Tibial nerve (tissue), 4 donors: Measurements from ENCODE around the gene DTNB. TPM values are rescaled to one million over a fixed set of nuclear protein-coding genes. Genes with fewer than 3 reads are reported as not detected.
"Not testable (repeated sequence)": the region's sequence is repeated elsewhere in the genome, so short reads cannot be mapped to it uniquely, and the experiment has no call there.

ENCODE experiments used
- DNase-seq, 2 donors: peaks; one replicate each; pipeline ENCODE4 v3.0.0-alpha.2; 2019; ENCODE audit warnings: low spot score in 2 of 2
- H3K27ac ChIP-seq, 4 donors: fragments of 200-600 bp; sonication (generic) in 3 of 4; one replicate each; pipeline ENCODE4 v1.5.1; 2017 to 2019; ENCODE audit warnings: mild to moderate bottlenecking in 1 of 4
- H3K27me3 ChIP-seq, 2 donors: fragments of 200-600 bp; sonication (generic) in 1 of 2; one replicate each; pipeline versions ENCODE4 v1.5.1 to v1.6.0; 2017 to 2019
- H3K36me3 ChIP-seq, 3 donors: fragments of 200-600 bp; sonication (generic); one replicate each; pipeline ENCODE4 v1.5.1; 2018 to 2019
- H3K4me1 ChIP-seq, 4 donors: fragments of 200-600 bp; sonication (generic) in 3 of 4; one replicate each; pipeline ENCODE4 v1.5.1; 2017 to 2019
- H3K4me3 ChIP-seq, 4 donors: fragments of 200-600 bp; sonication (generic) in 3 of 4; one replicate each; pipeline ENCODE4 v1.5.1; 2017 to 2019; ENCODE audit warnings: mild to moderate bottlenecking in 1 of 4, moderate library complexity in 1 of 4
- H3K9me3 ChIP-seq, 4 donors: fragments of 200-600 bp; sonication (generic) in 3 of 4; one replicate each; pipeline ENCODE4 v1.5.1; 2017 to 2019
- CTCF ChIP-seq, 5 experiments: fragments of 200-600 bp in 3 of 5; fragments of 450-650 bp in 2 of 5; sonication (generic) in 3 of 5; IDR thresholded peaks; one replicate each; pipeline ENCODE4 v1.5.1; 2016 to 2019; ENCODE audit warnings: antibody characterized with exemption in 5 of 5, mild to moderate bottlenecking in 3 of 5, moderate library complexity in 2 of 5
- EP300 ChIP-seq, 2 donors: sonication (generic); formaldehyde crosslinking; IDR thresholded peaks; one replicate each; pipeline ENCODE4 v1.6.1; 2017; ENCODE audit warnings: antibody characterized with exemption in 2 of 2, mild to moderate bottlenecking in 1 of 2
- POLR2A ChIP-seq, 2 donors: fragments of 450-650 bp; IDR thresholded peaks; one replicate each; pipeline ENCODE4 v1.6.1; 2017; ENCODE audit warnings: antibody characterized with exemption in 2 of 2, mild to moderate bottlenecking in 2 of 2, moderate library complexity in 2 of 2
- WGBS, 2 donors: methylation state at CpG; one replicate each; pipeline ENCODE4 v1.1.5; 2018; 5-methylcytosine and 5-hydroxymethylcytosine counted together
- total RNA-seq, 4 donors: library from RNA; depleted of rRNA; stranded (reverse); fragments of >200 nt; gene quantifications; one replicate each; pipeline ENCODE4 v1.1.0, GENCODE V29; 2016

Gene DTNB
- total RNA-seq, 4 donors from 2014 or later: 9.4 to 18.6 (median 13.1) TPM

DNA sequence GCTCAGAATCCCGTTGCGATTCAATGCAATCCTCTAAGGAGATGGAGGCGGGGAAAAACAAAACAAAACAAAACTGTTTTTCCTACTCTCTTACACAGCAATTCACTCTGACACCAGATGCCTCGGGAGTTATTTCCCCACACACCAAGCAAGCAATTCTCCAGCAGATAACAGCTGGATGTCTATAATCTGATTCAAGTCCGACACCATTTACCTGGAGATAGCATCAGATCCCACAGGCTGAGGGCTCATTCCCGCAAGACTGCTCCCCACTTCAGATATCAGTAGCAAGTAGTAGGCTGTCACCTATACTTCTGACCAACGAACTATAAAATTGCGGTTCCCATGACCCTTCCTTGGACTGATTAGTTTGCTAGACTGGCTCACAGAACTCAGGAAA is 58.7 kb downstream of the DTNB start:
- H3K9me3 ChIP-seq: no peaks in the 10 kb centered on the region
- H3K4me1 ChIP-seq: peaks cover 0 to 20% (median 0%) of the 10 kb centered on the region in 4 donors
- H3K27me3 ChIP-seq: no peaks in the 10 kb centered on the region
- 63 to 75% methylated on average over 8 of the region's 8 CpGs for WGBS, 2 donors
- TF ChIP-seq POLR2A (IDR thresholded peaks at IDR 0.05) (no peak), EP300 (IDR thresholded peaks at IDR 0.05) (no peak), CTCF (IDR thresholded peaks at IDR 0.05) (no peak)
- DNase-seq: no peak
- no peaks in the 10 kb centered on the region for H3K36me3 ChIP-seq
- no peak overlapping the region for H3K4me3 ChIP-seq
- no peak overlapping the region for H3K27ac ChIP-seq

- DNase-seq: no peak
- no peak for TF ChIP-seq EP300 (IDR thresholded peaks at IDR 0.05)
- TF ChIP-seq POLR2A (IDR thresholded peaks at IDR 0.05): no peak
- no peak for TF ChIP-seq CTCF (IDR thresholded peaks at IDR 0.05)
Observed at GRCh38 chr2:25608718-25609117, 64.7 kb downstream of the DTNB start.

GRCh38 chr2:25606892-25607291 is 66.5 kb downstream of the DTNB start:
- no peak for DNase-seq
- TF ChIP-seq CTCF (IDR thresholded peaks at IDR 0.05) (peak; percentile 37 to 66 (median 48)), POLR2A (IDR thresholded peaks at IDR 0.05) (no peak)
- no peaks in the 10 kb centered on the region for H3K4me1 ChIP-seq
- no peaks in the 10 kb centered on the region for H3K27me3 ChIP-seq
- H3K9me3 ChIP-seq: no peaks in the 10 kb centered on the region
- H3K27ac ChIP-seq: no peak overlapping the region
- H3K36me3 ChIP-seq: no peaks in the 10 kb centered on the region
- H3K4me3 ChIP-seq: no peak overlapping the region
- WGBS, 2 donors: 4 to 9% methylated on average over 1 of the region's 1 CpG

More at GRCh38 chr2:25608718-25609117, 64.7 kb downstream of the DTNB start:
- Histone ChIP-seq H3K4me3 (no peak overlapping the region), H3K4me1 (no peaks in the 10 kb centered on the region), H3K36me3 (no peaks in the 10 kb centered on the region), H3K27ac (no peak overlapping the region), H3K9me3 (no peaks in the 10 kb centered on the region), H3K27me3 (no peaks in the 10 kb centered on the region)

DNA sequence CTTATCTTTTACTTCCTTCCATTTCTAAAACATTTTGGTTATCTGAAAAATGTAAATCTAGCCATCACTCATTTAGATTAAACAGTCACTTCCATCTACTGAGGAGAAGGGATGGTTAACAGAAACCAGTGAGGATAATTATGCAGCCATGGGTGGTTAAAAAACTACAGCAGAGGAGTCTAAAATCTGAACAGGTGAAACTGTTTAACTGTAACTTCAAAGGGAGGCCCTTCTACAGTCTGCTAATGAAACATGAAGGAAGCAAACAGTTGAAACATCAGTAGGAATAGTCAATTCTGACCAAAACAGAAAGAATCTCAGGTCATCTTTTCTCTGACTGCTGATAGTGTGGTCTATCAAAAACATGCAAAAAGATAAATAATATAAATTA is 71.0 kb downstream of the DTNB start:
- TF ChIP-seq EP300 (IDR thresholded peaks at IDR 0.05) (no peak), CTCF (IDR thresholded peaks at IDR 0.05) (no peak), POLR2A (IDR thresholded peaks at IDR 0.05) (no peak)

GRCh38 chr2:25601711-25602332 is 71.6 kb downstream of the DTNB start:
- H3K27ac ChIP-seq, H3K27me3 ChIP-seq, H3K9me3 ChIP-seq, DNase-seq, H3K4me3 ChIP-seq, H3K36me3 ChIP-seq, H3K4me1 ChIP-seq: not testable (repeated sequence)
- 89 to 93% methylated on average over 9 of the region's 9 CpGs for WGBS, 2 donors

More for the DNA sequence above, 71.0 kb downstream of the DTNB start:
- Histone ChIP-seq H3K27me3 (no peaks in the 10 kb centered on the region), H3K4me1 (no peaks in the 10 kb centered on the region), H3K36me3 (peaks cover 0 to 4% (median 0%) of the 10 kb centered on the region in 3 donors), H3K9me3 (no peaks in the 10 kb centered on the region), H3K27ac (no peak overlapping the region), H3K4me3 (no peak overlapping the region)
- no peak for DNase-seq

GRCh38 chr2:25598911-25599310 is 74.5 kb downstream of the DTNB start:
- H3K4me1 ChIP-seq: no peaks in the 10 kb centered on the region
- no peak for DNase-seq
- no peaks in the 10 kb centered on the region for H3K27me3 ChIP-seq
- TF ChIP-seq POLR2A (IDR thresholded peaks at IDR 0.05) (no peak), CTCF (IDR thresholded peaks at IDR 0.05) (no peak), EP300 (IDR thresholded peaks at IDR 0.05) (no peak)
- no peaks in the 10 kb centered on the region for H3K9me3 ChIP-seq
- WGBS, 2 donors: 61 to 65% methylated on average over 4 of the region's 4 CpGs
- no peak overlapping the region for H3K4me3 ChIP-seq
- H3K27ac ChIP-seq: no peak overlapping the region
- peaks cover 0 to 4% (median 0%) of the 10 kb centered on the region in 3 donors for H3K36me3 ChIP-seq
